ENCODE measurements around the gene DYNC1H1.
A peak's percentile ranks its signal among the peaks of the same experiment; 100 is the strongest.

The DYNC1H1 gene

DNA sequence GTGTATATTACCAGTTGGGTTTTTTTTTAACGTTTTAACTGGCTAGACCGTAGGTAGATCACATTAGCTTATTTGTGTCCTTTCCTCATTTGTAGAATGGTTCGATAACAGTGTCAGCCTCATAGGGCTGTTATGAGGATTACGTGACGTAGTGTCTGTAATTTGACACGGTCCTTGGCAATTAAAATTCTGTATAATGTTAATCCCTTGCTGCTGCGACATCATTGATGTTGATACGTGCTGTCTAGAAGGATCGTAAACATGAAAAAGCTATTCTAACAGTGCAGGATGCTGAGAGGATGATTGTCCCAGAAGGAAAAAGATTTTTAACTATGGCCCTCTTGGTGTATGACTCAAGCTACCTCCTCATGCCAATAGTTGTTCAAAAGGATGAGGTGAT lies 71.5 kb downstream of the DYNC1H1 start:
- DNase-seq (ENCODE audit: low read depth in 2 of 2): no peak

DNA sequence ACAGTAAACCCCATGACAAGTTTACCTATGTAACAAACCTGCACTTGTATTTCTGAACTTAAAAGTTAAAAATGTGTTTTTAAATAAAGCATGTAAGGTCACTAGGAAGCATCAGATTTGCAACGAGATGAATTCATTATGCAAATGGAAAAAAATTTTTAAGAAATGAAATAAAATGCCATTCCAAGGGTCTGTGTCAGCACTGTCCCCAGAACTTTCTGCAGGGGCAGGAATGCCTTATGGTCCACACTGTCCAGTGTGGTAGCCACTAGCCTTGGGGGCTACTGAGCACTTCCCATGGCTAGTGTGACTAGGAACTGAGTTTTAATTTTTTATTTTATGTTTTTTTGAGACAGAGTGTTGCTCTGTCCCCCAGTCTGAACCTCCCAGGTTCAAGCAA lies 73.3 kb downstream of the DYNC1H1 start:
- DNase-seq (ENCODE audit: low read depth in 2 of 2): no peak

DNA sequence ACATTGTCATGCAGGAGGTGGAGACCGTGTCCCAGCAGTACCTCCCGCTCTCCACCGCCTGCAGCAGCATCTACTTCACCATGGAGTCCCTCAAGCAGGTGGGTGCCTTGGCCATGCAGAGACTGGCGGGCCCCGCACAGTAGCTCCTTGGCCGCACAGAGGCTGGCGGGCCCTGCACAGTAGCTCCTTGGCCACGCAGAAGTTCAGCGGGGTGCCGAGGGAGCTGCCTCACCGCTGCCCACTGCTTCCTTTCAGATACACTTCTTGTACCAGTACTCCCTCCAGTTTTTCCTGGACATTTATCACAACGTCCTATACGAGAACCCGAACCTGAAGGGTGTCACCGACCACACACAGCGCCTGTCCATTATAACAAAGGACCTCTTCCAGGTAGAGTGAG lies 74.8 kb downstream of the DYNC1H1 start:
- DNase-seq (ENCODE audit: low read depth in 2 of 2): no peak

DNA sequence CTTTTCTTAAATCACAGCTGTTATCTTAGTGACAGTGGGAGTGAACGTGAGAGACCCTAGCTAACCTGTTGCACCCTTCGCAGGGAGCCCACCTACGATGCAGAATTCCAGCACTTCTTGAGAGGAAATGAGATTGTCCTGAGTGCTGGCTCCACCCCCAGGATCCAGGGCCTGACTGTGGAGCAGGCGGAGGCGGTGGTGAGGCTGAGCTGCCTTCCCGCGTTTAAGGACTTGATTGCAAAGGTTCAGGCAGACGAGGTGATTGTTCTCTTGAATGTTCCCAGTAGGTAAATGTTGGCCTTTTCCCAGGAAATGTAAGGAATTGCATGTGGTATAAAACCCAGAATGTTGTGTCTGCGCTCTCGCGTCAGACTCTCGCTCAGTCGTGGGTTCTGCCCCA lies 75.8 kb downstream of the DYNC1H1 start:
- DNase-seq (ENCODE audit: low read depth in 2 of 2): no peak

DNA sequence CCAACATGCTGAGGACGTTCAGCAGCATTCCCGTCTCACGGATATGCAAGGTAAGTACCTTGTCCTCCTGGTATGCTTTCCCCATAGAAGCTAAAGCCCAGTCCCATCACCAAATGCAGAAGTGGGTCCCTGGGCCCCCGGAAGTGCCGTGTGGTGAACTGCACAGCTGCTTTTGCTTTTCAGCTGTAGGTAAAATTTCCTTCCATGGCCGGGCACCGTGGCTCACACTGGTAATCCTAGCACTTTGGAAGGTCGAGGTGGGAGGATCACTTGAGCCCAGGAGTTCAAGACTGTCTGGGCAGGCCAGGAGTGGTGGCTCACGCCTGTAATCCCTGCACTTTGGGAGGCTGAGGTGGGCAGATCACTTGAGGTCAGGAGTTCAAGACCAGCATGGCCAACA lies 78.3 kb downstream of the DYNC1H1 start:
- DNase-seq (ENCODE audit: low read depth in 2 of 2): no peak

DNA sequence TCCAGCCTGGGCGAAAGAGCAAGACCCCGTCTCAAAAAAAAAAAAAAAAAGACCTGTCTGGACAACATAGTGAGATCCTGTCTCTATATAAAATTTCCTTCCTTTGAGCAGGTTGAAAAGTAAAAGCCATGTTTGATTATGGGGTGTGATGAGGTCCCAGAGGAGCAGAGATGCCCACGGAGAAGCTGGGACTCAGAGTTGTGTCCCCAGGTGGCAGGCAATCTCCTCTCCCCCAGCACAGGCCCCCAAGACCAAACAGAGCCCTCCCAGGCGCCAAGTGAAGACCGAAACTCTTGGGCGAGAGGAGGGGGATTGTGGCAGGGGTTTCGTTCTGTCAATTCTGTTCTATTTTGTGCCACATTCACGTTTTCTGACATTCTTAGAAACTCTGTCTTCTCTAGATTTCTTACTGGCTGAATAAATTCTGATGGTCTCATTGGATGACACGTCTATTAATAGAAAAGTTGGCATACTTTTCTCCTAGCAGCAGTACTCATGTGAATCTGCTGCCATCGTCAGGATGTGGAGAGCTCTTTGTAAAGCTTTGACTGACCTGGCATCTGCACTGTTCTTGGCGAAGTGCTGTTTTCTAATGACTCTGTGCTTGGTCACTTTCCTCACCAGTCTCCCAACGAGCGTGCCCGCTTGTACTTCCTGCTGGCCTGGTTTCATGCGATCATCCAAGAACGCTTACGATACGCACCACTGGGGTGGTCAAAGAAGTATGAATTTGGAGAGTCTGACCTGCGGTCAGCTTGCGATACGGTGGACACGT lies 79.1 kb downstream of the DYNC1H1 start:
- DNase-seq (ENCODE audit: low read depth in 2 of 2): no peak

DNA sequence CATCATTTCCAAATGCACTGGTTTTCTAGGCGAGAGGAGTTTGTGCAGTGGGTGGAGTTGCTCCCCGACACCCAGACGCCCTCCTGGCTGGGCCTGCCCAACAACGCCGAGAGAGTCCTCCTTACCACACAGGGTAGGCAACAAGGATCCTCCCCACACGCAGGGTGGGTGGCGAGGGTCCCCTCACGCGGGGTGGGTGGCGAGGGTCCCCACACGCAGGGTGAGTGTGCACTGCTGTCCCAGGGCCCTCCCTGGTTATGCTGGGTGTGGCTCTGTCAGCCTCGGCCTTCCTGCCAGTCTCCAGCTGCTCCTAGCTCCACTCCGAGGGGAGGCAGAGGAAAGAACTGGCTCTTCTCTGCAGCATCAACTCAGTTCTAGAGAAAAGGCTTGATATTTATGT lies 80.2 kb downstream of the DYNC1H1 start:
- DNase-seq (ENCODE audit: low read depth in 2 of 2): no peak

DNA sequence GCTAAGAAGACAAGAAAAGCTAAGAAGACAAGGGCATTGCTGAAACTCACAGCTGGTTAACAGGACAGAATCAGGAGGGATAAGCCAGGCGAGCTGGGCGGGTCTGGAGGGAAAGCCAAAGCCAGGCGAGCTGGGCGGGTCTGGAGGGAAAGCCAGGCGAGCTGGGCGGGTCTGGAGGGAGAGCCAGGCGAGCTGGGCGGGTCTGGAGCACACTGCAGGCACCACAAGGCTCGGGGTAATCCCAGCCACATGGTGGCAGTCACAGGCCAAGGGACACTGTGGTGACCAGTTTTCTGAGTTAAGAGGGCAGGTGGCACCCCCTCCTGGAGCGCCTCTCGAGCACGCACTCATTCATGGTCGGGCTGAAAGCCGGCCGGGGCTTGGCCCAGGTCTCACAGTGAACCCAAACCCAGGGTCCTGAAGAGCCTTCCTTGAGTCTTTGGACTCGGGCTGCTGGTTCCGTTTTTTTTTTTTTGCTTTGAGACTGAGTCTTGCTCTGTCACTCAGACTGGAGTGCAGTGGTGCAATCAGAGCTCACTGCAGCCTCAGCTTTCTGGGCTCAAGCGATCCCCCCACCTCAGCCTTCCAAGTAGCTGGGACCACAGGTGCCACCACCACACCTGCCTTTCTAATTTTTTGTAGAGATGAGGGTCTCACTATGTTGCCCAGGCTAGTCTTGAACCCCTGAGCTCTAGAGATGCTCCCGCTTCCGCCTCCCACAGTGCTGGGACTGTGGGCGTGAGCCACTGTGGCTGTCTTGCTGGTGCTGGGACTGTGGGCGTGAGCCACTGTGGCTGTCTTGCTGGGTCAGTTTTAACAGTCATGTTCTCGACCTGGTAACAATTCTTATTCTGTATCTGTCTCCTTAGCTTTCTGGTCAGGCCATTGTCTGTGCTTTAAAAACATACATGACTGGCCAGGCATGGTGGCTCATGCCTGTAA lies 82.2 kb downstream of the DYNC1H1 start:
- DNase-seq (ENCODE audit: low read depth in 2 of 2): peak in 1 of 2 donors; percentile 2

DNA sequence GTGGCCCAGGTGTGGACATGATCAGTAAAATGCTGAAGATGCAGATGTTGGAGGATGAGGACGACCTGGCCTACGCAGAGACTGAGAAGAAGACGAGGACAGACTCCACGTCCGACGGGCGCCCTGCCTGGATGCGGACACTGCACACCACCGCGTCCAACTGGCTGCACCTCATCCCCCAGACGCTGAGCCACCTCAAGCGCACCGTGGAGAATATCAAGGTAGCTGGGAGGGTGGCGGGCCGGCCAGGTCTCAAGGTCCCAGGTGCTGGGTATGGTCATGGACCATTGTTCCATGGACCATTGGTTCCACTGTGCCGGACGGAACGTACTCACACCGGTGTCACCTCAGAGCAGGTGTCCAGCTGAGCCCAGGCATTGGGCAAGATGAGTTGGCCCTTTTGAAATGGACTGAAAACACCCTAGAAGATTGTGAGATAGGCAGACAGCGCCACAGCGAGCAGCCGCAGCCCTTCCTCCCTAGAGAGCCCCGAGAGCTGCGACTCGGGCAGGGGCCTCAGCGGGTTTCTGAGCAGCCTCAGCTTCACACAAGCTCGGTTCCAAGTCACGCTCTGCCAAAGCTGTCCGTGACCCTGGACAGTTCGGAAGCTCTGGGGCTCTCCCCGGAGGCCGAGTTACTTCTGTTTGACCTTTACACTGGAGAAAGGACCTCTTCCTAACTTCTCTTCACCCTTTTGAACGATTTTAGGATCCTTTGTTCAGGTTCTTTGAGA lies 83.6 kb downstream of the DYNC1H1 start:
- no peak for DNase-seq (ENCODE audit: low read depth in 2 of 2)

DNA sequence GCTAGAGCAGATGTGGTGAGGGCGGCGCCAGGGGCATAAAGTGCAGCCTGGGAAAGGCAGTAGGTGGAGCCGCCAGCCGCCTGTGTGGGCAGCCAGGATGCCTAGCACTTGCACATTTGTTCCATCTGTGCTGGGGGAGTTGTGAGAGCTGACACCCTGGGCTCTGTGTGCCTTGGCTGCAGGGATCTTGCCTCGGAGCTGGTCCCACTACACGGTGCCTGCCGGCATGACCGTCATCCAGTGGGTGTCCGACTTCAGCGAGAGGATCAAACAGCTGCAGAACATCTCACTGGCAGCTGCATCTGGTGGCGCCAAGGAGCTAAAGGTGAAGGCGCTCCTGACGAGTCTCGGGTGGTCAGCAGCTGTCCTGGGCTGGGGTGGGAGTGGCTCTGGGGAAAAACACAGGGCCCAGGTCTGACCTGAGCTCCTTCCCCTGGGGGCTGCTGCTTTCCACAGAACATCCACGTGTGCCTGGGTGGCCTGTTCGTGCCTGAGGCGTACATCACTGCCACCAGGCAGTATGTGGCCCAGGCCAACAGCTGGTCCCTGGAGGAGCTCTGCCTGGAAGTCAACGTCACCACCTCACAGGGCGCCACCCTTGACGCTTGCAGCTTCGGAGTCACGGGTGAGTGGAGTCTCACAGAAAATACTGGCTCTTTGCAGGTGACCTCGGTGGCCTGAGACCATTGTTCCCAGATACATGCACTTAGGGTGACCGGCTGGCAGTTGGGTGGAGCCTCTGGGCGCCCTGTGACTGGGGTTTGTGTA lies 85.1 kb downstream of the DYNC1H1 start:
- no peak for DNase-seq (ENCODE audit: low read depth in 2 of 2)

DNA sequence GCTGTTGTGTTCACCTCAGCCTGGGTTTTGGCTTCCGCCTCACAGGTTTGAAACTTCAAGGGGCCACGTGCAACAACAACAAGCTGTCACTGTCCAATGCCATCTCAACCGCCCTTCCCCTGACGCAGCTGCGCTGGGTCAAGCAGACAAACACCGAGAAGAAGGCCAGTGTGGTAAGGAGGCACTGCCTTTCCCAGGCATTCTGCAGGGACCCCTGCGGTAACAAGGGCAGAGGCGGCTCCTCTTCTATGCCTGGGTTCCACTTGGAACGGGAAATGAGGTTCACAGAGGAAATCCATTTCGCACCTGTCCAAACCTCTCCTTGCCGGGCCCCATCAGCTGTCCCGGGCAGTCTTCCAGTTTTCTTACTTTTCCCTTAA lies 85.6 kb downstream of the DYNC1H1 start:
- no peak for DNase-seq (ENCODE audit: low read depth in 2 of 2)

DNA sequence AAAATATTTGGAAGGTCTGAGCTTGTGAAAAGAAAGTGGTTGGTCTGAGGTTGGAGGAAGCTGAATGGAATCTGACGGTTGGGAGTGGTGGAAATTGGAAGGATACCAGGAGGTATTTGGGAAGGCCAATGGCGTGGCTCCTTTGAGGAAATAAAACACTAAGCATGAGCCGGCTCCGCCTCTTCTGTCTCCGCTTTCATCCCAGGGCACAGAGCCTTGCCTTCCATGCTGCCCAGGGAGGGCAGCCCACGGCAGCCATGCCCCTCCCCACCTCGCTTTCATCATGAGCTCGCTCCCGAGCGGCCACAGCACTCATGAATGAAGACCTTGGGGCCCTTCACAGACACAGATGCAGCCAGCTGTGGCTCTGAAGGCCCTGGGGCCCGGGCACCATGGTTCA lies 86.3 kb downstream of the DYNC1H1 start:
- no peak for DNase-seq (ENCODE audit: low read depth in 2 of 2)

DNA sequence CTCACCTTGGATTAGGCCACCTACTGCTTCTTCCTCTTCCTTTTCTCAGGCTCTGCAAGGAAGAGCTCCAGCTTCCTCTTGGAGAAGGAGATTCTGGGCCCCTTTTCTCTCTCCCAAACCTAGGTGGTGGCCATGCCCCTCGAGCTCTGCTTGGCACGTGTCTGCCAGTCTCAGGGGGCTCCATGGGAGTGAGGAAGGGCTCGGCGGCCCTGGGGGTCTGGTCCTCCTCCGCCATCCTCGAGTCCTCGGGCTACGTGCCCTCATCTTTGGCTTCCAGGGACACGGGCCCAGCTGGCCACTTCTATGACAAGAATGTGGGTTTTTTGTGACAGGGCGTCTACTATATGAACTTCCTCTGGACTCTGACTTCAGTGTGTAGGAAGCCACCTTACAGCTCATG lies 88.1 kb downstream of the DYNC1H1 start:
- DNase-seq (ENCODE audit: low read depth in 2 of 2): no peak

DNA sequence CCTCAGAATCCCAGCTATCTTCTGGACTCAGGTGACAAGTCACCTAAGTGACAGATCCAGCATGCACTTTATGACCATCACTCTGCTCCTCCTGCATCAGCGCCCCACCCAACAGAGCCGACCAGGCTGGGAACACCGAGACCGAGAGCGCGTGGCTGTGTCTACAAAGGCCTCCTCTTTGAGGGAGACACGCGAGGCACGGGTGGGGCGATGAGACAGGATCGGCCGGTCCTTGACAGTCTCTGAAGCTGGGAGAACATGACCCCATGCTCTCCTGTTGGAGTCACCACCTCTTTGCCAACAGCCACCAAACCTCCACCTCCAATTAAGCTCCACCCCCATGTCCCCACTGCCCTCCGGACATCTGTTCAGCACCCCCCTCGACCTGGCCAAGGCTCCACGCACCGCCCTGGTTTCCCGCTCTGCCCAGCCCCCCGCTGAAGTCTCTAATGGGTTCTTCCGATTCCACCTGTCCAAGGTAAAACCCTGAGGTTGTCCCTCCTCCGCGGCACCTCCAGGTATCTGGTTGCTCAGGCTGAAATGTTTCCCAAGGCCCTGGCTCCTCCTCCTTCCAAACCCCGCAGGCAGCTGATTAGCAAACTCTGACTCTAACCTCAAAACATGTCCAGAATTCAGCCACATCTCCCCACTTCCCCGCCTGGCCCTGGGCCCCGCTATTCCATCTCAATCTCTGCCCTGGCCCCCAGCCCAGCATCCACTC lies 91.0 kb downstream of the DYNC1H1 start:
- DNase-seq (ENCODE audit: low read depth in 2 of 2): no peak

DNA sequence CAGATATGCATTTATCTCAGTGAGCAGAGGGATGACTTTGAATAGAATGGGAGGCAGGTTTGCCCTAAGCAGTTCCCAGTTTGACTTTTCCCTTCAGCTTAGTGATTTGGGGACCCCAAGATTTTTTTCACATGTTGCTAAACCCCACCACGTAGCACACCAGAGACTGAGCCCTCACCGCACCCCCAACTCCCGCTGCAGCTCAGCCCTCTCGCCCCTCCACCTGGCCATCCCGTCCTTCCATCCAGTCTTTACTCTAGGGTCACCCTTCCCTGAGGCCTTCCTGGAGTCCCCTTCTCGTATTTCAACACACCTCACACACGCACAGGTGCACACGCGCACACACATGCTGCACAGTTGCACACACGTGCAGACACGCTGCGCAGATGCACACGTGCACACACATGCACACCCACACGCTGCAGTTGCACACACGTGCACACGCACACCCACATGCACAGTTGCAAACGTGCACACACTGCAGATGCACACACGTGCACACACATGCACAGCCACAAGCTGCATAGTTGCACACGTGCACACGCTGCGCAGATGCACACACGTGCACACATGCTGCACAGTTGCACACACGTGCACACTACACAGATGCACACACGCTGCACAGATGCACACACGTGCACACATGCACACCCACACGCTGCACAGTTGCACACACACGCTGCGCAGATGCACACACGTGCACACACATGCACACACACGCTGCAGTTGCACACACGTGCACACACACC lies 92.5 kb downstream of the DYNC1H1 start:
- DNase-seq (ENCODE audit: low read depth in 2 of 2): no peak

DNA sequence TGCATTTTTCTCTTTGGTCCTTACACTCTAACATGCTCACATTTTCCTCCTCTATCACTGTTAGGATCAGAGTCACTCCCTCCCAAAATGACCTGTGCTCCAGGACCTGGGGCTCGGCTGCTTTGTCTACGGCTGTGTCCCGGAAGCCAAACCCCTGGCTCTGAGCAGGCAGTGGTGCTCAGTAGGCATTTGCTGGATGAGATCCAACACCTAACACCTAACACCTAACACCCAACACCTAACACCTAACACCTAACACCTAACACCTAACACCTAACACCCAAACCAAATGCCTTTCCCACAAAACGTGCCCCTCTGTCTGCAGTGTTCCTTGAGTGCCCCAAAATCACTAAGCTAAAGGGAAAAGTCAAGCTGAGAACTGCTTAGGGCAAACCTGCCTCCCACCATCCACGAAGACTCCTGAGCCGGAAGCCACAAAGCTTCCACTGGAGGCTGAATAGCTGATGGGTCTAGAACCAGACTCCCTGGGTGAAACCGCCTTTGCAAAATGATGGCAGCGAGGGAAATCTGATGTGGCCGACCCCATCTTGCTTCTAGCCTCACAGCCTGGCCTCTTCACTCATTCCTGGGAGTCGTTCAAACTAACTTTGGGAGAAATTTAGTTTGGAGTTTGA lies 93.2 kb downstream of the DYNC1H1 start:
- no peak for DNase-seq (ENCODE audit: low read depth in 2 of 2)

DNA sequence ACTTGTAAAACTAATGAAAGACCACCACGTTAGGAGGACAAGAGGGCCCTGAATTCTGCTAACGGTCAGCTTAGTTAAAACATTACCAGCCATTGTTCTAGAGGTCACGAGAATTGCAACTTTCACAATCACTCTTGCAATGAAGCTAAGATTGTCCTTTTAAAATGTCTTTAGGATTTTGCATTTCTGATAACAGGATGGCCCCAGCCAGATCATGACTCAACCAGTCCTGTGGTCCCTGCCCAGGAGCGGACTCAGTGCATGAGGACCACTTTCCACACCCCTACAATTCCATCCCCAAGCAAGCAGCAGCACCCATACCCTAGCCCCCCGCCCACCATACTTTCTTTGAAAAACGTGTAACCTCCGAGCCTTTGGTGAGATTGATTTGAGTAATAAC lies 93.8 kb downstream of the DYNC1H1 start:
- no peak for DNase-seq (ENCODE audit: low read depth in 2 of 2)

DNA sequence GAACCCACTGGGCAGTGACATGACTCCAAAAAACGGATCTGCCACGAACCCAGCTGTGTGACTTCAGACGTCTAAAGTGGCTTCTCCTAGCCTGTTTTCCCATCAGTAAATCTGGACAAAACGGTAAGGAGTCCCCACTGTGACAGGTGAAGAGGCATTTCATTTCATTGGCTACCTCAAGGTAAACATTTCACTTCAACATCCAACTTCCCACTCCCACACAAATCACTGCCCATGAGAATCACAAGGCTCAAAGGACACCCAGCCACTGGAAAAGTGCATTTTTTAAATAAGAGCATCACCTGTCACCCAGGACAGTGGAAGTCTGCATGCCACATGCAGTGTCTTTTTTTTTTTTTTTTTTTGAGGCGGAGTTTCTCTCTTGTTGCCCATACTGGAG lies 94.6 kb downstream of the DYNC1H1 start:
- no peak for DNase-seq (ENCODE audit: low read depth in 2 of 2)

DNA sequence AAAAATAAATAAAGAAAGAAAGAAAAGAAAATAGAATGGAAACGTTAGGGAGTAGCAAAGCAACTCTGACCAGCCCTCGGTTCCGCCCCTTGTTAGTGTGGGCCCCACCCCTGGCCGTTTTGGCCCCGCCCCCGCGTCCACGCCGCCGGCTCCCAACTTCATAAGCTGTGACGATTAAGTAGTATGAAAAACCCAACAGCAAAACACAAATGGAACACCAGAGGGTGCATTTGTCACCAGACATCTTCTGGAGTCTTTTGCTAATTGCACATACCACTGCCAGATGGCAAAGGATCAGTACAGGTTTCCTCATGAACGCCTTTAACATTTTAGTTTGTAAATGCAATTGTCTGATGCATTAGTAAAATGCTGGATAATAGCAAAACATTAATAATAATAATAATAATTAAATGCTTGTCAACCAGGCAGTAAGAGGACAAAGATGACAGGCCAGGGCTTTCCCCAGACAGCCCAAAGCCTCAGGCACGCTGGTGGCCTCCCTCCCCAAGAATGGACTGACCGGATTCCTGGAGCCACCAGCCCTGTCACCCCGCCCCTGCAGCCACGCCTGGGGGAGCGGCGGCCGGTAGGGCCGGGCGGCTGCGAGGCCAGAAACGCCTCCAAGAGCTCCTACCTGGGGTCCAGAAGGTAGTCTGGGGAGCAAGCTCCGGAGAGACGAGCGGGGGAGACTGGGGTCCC lies 98.9 kb downstream of the DYNC1H1 start:
- DNase-seq (ENCODE audit: low read depth in 2 of 2): peak; percentile 48 to 64

Measured in stimulated activated CD4-positive, alpha-beta T cell treated with anti-CD3 and anti-CD28 coated beads, Interleukin-1b, Interleukin-23, amount 100 ng/mL, for 4 hours (primary cell).